GM19328 (cell line): Measurements from ENCODE around the gene EIF4EBP3.
A peak's percentile ranks its signal among the peaks of the same experiment; 100 is the strongest.

Source experiments
- ATAC-seq: cut with Tn5 transposase; IDR thresholded peaks from one replicate; pipeline ENCODE4 v1.9.1; 2021; ENCODE audit warnings: mild to moderate bottlenecking, moderate library complexity; ENCODE audit not compliant: unreplicated experiment

EIF4EBP3 gene

DNA sequence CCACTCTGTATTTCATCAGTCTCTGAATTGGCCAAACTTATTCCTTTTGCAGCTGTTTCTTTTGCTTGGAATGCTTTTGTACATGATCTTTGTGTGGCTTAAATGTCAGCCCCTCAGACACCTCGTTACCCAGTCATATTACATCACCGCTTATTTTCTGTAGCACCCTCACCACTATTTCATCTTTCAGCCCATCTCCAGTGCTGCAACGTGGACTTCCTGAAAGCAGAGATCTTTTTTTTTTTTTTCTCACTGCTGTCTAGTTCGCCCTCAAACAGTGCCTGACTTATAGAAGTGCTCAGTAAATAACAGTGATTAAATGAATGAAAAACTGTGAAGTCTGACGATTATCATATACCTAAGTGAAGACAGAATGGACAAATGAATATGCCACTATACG is 9.0 kb downstream of the EIF4EBP3 start:
- ATAC-seq = no peak

DNA sequence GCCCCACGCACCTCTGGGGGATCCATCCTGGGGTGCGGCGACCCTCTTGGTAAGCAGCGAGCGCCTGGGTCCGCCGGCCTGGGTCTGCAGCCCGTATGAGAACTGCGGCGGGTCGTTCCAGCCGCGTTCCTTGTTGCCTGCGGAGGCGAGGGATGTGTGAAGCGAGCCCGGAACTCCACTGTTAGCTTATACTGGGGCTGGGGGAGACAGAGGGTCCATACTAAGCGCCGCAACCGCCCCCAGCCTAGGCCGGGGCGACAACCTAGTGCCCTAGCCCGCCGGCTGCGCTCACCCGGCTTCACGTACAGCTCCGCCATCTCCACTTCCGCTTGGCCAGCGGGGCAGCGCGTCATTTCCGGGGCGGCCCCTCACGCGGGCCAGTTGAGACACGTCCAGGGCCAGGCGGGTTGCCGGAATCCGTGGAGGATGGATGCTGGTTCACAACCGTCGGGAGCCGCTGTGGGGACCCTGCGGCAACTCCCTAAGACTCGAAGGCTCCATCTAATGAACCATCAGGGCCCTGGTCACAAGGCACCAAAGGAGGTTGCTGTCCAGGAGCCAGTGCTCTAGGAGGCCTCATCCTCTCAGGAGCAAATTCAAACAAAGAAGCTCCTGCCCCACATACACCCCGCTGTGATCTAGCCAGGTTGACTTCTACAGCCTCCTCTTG is 9.8 kb downstream of the EIF4EBP3 start, which contains the start of gene SRA1:
SRA1 (minus strand) TSS at position 338 of the 670 bp plus-strand sequence; CDS start at position 317, 21 bp downstream.
- ATAC-seq = peak; percentile 93

DNA sequence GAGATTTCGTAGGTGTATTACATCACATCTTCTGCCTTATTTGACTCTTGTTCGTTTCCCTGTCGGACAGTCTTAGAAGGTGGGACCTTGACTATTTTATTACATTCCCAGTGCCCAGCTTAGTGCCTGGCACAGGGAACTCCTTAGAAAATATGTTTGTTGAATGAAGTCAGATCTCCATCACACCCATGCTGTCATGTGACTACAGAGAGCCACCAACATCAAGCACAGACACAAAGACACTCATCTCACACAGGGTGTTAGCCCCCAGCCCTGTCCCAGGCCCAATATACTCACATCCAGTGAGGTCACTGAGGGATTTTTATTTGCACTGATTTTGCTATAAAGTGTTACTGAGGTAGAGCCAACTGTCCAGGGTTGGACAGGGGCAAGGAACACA is 10.5 kb downstream of the EIF4EBP3 start:
- ATAC-seq = no peak

DNA sequence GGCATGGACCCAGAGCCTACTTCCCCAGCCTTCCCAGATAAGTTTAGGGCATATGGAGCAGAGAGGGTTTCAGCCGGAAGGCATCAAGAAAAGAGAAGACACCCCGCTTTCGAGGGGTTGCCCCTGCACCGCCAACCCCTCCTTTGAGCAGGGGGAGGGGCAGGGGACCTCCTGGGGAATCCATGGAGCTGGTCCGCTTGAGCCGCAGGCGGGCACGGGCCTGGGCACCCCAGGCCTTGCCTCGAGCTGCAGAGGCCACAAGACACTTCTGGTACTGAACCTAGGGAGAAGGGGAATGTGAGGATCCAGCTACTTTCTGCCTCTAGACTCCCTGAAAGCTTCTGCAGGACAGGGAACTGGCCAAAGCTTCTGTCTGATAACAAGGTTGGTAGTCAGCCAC is 11.1 kb downstream of the EIF4EBP3 start:
- no peak for ATAC-seq

- no peak for ATAC-seq
Measured at GRCh38 chr5:140560227-140560626, 12.8 kb downstream of the EIF4EBP3 start.

DNA sequence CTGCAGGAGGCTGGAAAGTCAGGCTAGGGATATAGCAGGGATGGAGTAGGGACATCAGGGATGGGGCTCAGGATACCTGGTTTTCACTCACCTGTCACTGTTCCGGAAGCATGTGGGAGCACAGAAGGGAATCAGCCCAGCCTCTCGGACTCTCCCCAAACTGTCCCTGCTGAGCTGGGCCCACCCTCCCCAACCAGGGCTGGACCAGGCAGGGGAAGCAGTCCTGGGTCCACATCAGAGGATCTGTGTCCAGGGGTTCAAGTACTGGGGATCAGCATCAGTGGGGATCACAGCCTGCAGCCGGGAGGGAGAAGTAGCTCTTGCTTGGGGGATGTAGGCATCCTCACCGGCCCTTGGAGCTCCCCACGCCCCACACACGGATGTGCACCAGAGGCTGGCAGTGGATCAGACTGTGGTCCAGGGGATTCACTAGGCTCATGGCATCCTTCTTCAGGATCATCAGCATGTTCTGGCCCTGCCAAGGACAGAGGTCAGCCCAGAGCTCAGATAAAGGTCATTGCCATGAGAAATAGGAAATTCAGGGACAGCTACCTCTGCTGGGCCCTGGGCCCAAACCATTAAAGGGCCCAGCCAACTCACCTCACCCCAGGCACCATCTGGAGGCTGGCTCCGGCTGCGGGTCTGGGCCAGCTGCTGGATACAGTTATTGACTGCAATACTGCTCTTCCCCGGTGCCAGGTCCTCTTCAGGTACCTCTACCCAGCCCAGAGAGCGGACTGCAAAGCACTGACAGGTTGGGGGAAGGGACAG is 14.5 kb downstream of the EIF4EBP3 start:
- no peak for ATAC-seq

GRCh38 chr5:140563596-140563995 is 16.1 kb downstream of the EIF4EBP3 start:
- no peak for ATAC-seq

DNA sequence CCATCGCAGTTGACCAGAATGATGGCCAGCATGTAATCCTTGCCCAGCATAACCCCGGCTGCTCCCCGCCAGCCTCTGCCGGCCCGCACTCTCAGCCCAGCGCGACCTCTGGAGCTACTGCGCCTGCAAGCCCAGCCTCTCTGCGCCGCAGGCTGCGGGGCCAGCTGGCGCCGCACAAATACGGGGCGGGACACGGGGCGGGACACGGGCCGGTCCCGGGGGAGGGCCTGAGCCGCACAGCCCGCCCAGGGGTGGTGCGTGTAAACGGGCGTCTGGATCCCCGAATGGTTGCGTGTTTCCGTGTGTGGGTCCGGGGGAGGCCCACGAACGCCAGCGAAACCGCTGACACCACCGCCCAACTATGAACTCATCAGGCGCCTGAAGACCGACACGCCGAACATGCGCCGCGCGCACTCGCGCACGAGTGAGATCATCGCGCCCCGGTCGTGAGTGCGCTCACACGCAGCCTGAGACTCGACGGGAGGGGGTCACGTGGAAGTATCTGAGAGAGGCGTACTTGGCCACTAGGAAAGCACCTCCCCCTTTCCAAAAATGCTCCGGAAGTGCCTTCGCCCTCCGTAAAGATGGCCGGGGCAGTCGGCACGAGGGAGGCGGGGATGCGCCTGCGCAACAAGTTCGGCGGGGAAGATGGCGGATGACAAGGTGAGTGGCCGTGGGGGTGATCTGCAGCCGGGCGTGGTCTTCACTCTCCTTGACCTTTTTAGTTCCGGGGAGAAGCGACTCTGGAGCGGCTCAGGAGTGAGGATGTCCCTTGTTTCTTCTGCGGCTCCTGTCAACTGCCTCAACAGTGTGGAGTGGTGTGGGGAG is 16.9 kb downstream of the EIF4EBP3 start, which contains the start of the genes APBB3 and SLC35A4:
APBB3 (minus strand) TSS at position 403 of the 828 bp plus-strand sequence; CDS start at position 50, 353 bp downstream.
SLC35A4 (plus strand) TSS at position 633 of the 828 bp plus-strand sequence. CDS start 2,342 bp downstream, outside the sequence.
- peak; percentile 83 for ATAC-seq

- ATAC-seq = no peak
Measured at GRCh38 chr5:140565024-140565779, 17.7 kb downstream of the EIF4EBP3 start.

GRCh38 chr5:140565780-140566095 is 18.3 kb downstream of the EIF4EBP3 start:
- no peak for ATAC-seq

DNA sequence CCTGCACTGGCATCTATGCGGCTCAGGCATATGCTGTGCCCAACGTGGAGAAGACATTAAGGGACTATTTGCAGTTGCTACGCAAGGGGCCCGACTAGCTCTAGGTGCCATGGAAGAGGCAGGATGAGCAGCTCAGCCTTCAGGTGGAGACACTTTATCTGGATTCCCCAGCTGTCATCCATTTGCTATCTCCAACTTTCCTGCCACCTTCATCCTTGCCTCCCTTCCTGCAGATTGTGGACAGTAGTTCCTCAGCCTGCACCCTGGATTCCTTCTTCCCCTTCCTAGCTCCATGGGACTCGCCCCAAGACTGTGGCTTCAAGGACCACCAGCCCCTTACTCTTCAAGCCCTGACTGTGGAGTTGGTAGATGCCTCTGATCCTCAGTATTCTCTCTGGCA is 19.2 kb downstream of the EIF4EBP3 start:
- ATAC-seq = no peak

GRCh38 chr5:140567136-140567818 is 19.8 kb downstream of the EIF4EBP3 start:
- no peak for ATAC-seq

GRCh38 chr5:140567871-140568270 is 20.4 kb downstream of the EIF4EBP3 start:
- ATAC-seq = no peak

- ATAC-seq = no peak
Measured at GRCh38 chr5:140568443-140569063, 21.1 kb downstream of the EIF4EBP3 start.

- ATAC-seq = no peak
Measured at GRCh38 chr5:140569197-140569596, 21.7 kb downstream of the EIF4EBP3 start.

- no peak for ATAC-seq
Measured at GRCh38 chr5:140570058-140570457, 22.6 kb downstream of the EIF4EBP3 start.

DNA sequence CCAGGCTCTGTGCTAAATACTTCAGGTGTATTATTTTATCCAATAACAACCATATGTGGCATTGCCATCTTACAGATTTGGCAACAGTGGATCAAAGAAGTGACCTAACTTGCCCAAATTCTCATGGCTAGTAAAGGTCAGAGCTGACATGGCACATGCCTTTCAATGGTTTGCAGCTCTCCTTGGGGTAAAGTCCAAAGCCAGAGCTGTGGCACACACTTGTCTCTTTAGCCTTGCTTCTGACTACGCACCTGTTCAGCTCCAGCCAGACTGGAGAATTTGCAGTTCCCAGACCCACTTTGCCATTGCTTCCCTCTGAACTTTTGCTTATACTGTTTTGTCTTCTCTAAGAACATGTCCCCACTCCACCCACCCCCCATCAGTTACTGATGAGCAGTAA is 23.0 kb downstream of the EIF4EBP3 start:
- no peak for ATAC-seq

DNA sequence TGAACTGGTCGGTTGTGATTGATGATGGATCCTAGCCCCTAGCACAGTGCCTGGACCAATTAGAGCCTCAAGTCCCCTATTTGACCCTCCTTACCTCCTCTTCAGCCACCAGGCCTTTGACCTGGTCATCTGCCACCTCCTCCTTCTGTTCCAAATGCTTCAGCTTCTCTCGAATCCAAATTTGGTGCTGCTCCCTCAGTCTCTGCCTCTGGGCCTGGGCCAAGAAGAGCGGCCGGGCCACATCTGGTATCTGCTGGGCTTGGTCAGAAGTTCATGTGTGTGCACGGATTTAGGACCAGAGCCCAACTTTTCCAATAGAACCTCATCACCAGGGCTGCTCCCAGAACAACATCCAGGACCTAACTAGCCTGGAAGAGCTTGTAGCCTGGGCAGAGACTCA is 23.6 kb downstream of the EIF4EBP3 start:
- no peak for ATAC-seq

DNA sequence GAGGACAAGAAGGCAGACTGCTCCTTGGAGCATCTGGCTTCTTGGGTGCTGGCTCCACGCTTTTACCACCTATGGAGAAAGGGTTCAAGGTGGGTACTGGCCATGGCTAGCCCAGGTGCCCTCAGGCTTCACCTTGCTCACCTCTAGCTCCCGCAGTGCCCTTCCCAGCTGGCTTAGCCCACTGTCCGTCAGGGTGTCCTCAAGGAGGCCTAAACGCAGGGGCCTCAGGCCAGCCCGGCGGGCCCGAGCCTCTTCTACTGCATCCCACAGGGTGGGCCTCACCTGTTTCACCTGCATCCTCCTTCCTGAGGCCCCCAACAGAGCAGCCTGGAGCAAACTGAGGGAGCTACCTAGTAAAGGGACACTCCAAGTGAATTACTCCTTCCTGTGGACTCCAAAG is 26.2 kb downstream of the EIF4EBP3 start:
- ATAC-seq = no peak

DNA sequence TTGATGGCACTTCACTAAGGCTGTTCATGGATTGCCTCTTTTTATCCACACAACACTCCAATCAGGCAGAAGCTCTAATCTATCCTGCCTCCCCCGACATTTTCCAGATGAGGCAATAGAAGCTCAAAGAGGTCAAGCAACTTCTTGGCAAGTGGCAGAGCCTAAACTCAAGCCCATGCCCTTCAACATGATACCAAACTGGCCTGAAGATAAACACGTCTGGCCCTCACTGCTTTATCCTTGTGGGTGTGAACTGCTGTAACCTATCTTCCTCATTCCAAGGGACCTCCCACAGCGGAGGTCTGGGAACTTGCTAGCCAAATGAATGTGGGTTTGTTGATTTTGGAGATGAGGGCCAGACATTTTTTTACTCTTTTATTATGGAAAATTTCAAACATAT is 26.7 kb downstream of the EIF4EBP3 start:
- no peak for ATAC-seq
